ENCODE measurements around the gene CDKN2B-AS1.

Gene CDKN2B-AS1

GRCh38 chr9:21969951-21970799 is 24.4 kb upstream of the CDKN2B-AS1 start:
- H3K18ac ChIP-seq (ENCODE audit: low read length), result no peak overlapping the region
- no peak overlapping the region for H3K23ac ChIP-seq (ENCODE audit: low read length)
- H2AK5ac ChIP-seq (ENCODE audit: low read length), result no peak overlapping the region
- H2BK5ac ChIP-seq (ENCODE audit: low read depth, low read length, poor library complexity), result no peak overlapping the region
- peaks cover 15 to 26% of the 10 kb centered on the region in 2 experiments for H3K4me1 ChIP-seq (ENCODE audit: control insufficient read depth in 1 of 2, insufficient read depth in 2 of 2, low read length in 2 of 2)
- H3K27me3 ChIP-seq (ENCODE audit: insufficient read depth, low read length), result peaks cover 72% of the 10 kb centered on the region
- no peak overlapping the region for H3K14ac ChIP-seq (ENCODE audit: low read length)
- no peak overlapping the region for H2BK120ac ChIP-seq (ENCODE audit: insufficient read depth, low read length, poor library complexity)
- H2AFZ ChIP-seq (ENCODE audit: insufficient read depth, low read length, poor library complexity), result no peak overlapping the region
- peaks cover 5% of the 10 kb centered on the region for H3K79me1 ChIP-seq (ENCODE audit: low read length)
- no peak overlapping the region for H3K9ac ChIP-seq (ENCODE audit: low read length)
- H3K4me3 ChIP-seq (ENCODE audit: low read depth, low read length), result no peak overlapping the region
- WGBS (ENCODE audit: extremely low coverage, insufficient coverage, insufficient read length), result no CpG with 5 or more reads among the region's 24 CpGs
- no peak overlapping the region for H3K27ac ChIP-seq (ENCODE audit: low read depth, low read length)
- no peak overlapping the region for H2BK12ac ChIP-seq (ENCODE audit: low read length)
- peaks cover 15% of the 10 kb centered on the region for H3K9me3 ChIP-seq (ENCODE audit: insufficient read depth, low read depth, low read length)
- no peaks in the 10 kb centered on the region for H3K79me2 ChIP-seq (ENCODE audit: control insufficient read depth, insufficient read depth, low read length, poor library complexity)
- DNase-seq, result no peak
- H4K91ac ChIP-seq (ENCODE audit: low read depth, low read length), result no peak overlapping the region
- H4K12ac ChIP-seq (ENCODE audit: low read depth, low read length), result no peak overlapping the region
- no peak overlapping the region for H4K8ac ChIP-seq (ENCODE audit: low read depth, low read length)
- H3K4ac ChIP-seq (ENCODE audit: low read depth, low read length), result no peak overlapping the region
- H3K36me3 ChIP-seq (ENCODE audit: control insufficient read depth in 1 of 2, insufficient read depth in 2 of 2, low read length in 2 of 2), result no peaks in the 10 kb centered on the region
- peak overlapping the region; percentile 38 for H3K4me2 ChIP-seq (ENCODE audit: low read length)

- Histone ChIP-seq H3K4ac (ENCODE audit: low read depth, low read length) (no peak overlapping the region), H3K27me3 (ENCODE audit: insufficient read depth, low read length) (peaks cover 76% of the 10 kb centered on the region), H3K79me2 (ENCODE audit: control insufficient read depth, insufficient read depth, low read length, poor library complexity) (no peaks in the 10 kb centered on the region), H3K23ac (ENCODE audit: low read length) (no peak overlapping the region), H3K9me3 (ENCODE audit: insufficient read depth, low read depth, low read length) (peaks cover 15% of the 10 kb centered on the region), H2AFZ (ENCODE audit: insufficient read depth, low read length, poor library complexity) (no peak overlapping the region), H3K14ac (ENCODE audit: low read length) (no peak overlapping the region), H4K12ac (ENCODE audit: low read depth, low read length) (no peak overlapping the region), H2BK12ac (ENCODE audit: low read length) (no peak overlapping the region), H3K9ac (ENCODE audit: low read length) (no peak overlapping the region), H2AK5ac (ENCODE audit: low read length) (no peak overlapping the region), H3K4me3 (ENCODE audit: low read depth, low read length) (peak overlapping the region; percentile 20), H3K27ac (ENCODE audit: low read depth, low read length) (no peak overlapping the region), H3K18ac (ENCODE audit: low read length) (no peak overlapping the region), H3K4me1 (ENCODE audit: control insufficient read depth in 1 of 2, insufficient read depth in 2 of 2, low read length in 2 of 2) (peaks cover 13 to 22% of the 10 kb centered on the region in 2 experiments), H4K91ac (ENCODE audit: low read depth, low read length) (no peak overlapping the region), H2BK5ac (ENCODE audit: low read depth, low read length, poor library complexity) (no peak overlapping the region), H3K4me2 (ENCODE audit: low read length) (peak overlapping the region; percentile 38), H3K79me1 (ENCODE audit: low read length) (peaks cover 2% of the 10 kb centered on the region), H4K8ac (ENCODE audit: low read depth, low read length) (no peak overlapping the region), H3K36me3 (ENCODE audit: control insufficient read depth in 1 of 2, insufficient read depth in 2 of 2, low read length in 2 of 2) (no peaks in the 10 kb centered on the region), H2BK120ac (ENCODE audit: insufficient read depth, low read length, poor library complexity) (no peak overlapping the region)
- no peak for DNase-seq
- WGBS (ENCODE audit: extremely low coverage, insufficient coverage, insufficient read length), result no CpG with 5 or more reads among the region's 45 CpGs
Observed at GRCh38 chr9:21970800-21971640, 23.6 kb upstream of the CDKN2B-AS1 start.

- peaks cover 9% of the 10 kb centered on the region for H3K9me3 ChIP-seq (ENCODE audit: insufficient read depth, low read depth, low read length)
- DNase-seq, result no peak
- no peak overlapping the region for H3K4ac ChIP-seq (ENCODE audit: low read depth, low read length)
Observed at GRCh38 chr9:21972361-21972760, 22.2 kb upstream of the CDKN2B-AS1 start.

GRCh38 chr9:21974343-21974721 is 20.3 kb upstream of the CDKN2B-AS1 start:
- Histone ChIP-seq H4K12ac (ENCODE audit: low read depth, low read length) (no peak overlapping the region), H2AFZ (ENCODE audit: insufficient read depth, low read length, poor library complexity) (no peak overlapping the region), H4K91ac (ENCODE audit: low read depth, low read length) (no peak overlapping the region), H2BK5ac (ENCODE audit: low read depth, low read length, poor library complexity) (no peak overlapping the region), H3K79me2 (ENCODE audit: control insufficient read depth, insufficient read depth, low read length, poor library complexity) (no peaks in the 10 kb centered on the region), H4K8ac (ENCODE audit: low read depth, low read length) (no peak overlapping the region), H2AK5ac (ENCODE audit: low read length) (no peak overlapping the region), H2BK120ac (ENCODE audit: insufficient read depth, low read length, poor library complexity) (no peak overlapping the region), H3K36me3 (ENCODE audit: control insufficient read depth in 1 of 2, insufficient read depth in 2 of 2, low read length in 2 of 2) (no peaks in the 10 kb centered on the region), H3K27ac (ENCODE audit: low read depth, low read length) (no peak overlapping the region), H3K4me1 (ENCODE audit: control insufficient read depth in 1 of 2, insufficient read depth in 2 of 2, low read length in 2 of 2) (peaks cover 9 to 12% of the 10 kb centered on the region in 2 experiments), H3K9me3 (ENCODE audit: insufficient read depth, low read depth, low read length) (peaks cover 5% of the 10 kb centered on the region), H3K4me3 (ENCODE audit: low read depth, low read length) (peak overlapping the region; percentile 57), H3K4me2 (ENCODE audit: low read length) (peak overlapping the region; percentile 90), H3K79me1 (ENCODE audit: low read length) (peaks cover 2% of the 10 kb centered on the region), H3K9ac (ENCODE audit: low read length) (no peak overlapping the region), H3K14ac (ENCODE audit: low read length) (no peak overlapping the region), H3K4ac (ENCODE audit: low read depth, low read length) (no peak overlapping the region), H3K23ac (ENCODE audit: low read length) (no peak overlapping the region), H2BK12ac (ENCODE audit: low read length) (no peak overlapping the region), H3K27me3 (ENCODE audit: insufficient read depth, low read length) (peaks cover 62% of the 10 kb centered on the region), H3K18ac (ENCODE audit: low read length) (no peak overlapping the region)
- DNase-seq, result no peak
- WGBS (ENCODE audit: extremely low coverage, insufficient coverage, insufficient read length), result no CpG with 5 or more reads among the region's 21 CpGs

More at GRCh38 chr9:21972361-21972760, 22.2 kb upstream of the CDKN2B-AS1 start:
- H3K23ac ChIP-seq (ENCODE audit: low read length), result no peak overlapping the region
- no peak overlapping the region for H3K14ac ChIP-seq (ENCODE audit: low read length)
- H2BK5ac ChIP-seq (ENCODE audit: low read depth, low read length, poor library complexity), result no peak overlapping the region
- H4K91ac ChIP-seq (ENCODE audit: low read depth, low read length), result no peak overlapping the region
- no peak overlapping the region for H2BK12ac ChIP-seq (ENCODE audit: low read length)
- H4K12ac ChIP-seq (ENCODE audit: low read depth, low read length), result no peak overlapping the region
- no peak overlapping the region for H3K4me2 ChIP-seq (ENCODE audit: low read length)
- no peaks in the 10 kb centered on the region for H3K36me3 ChIP-seq (ENCODE audit: control insufficient read depth in 1 of 2, insufficient read depth in 2 of 2, low read length in 2 of 2)
- H2AFZ ChIP-seq (ENCODE audit: insufficient read depth, low read length, poor library complexity), result no peak overlapping the region
- no peaks in the 10 kb centered on the region for H3K79me2 ChIP-seq (ENCODE audit: control insufficient read depth, insufficient read depth, low read length, poor library complexity)
- no peak overlapping the region for H2BK120ac ChIP-seq (ENCODE audit: insufficient read depth, low read length, poor library complexity)
- no peak overlapping the region for H4K8ac ChIP-seq (ENCODE audit: low read depth, low read length)
- no peak overlapping the region for H3K4me3 ChIP-seq (ENCODE audit: low read depth, low read length)
- H3K4me1 ChIP-seq (ENCODE audit: control insufficient read depth in 1 of 2, insufficient read depth in 2 of 2, low read length in 2 of 2), result peaks cover 10 to 19% of the 10 kb centered on the region in 2 experiments
- no peak overlapping the region for H3K9ac ChIP-seq (ENCODE audit: low read length)
- H2AK5ac ChIP-seq (ENCODE audit: low read length), result no peak overlapping the region
- H3K27ac ChIP-seq (ENCODE audit: low read depth, low read length), result no peak overlapping the region
- H3K18ac ChIP-seq (ENCODE audit: low read length), result no peak overlapping the region
- peaks cover 76% of the 10 kb centered on the region for H3K27me3 ChIP-seq (ENCODE audit: insufficient read depth, low read length)
- peaks cover 2% of the 10 kb centered on the region for H3K79me1 ChIP-seq (ENCODE audit: low read length)

Data from trophoblast cell (in vitro differentiated cells and primary cell).